PC-3 (cell line): Measurements from ENCODE around the gene NKX6-1. TPM values are rescaled to one million over a fixed set of nuclear protein-coding genes. Genes with fewer than 3 reads are reported as not detected.

Source experiments
- ATAC-seq: fragments of 200-7000 bp; cut with Tn5 transposase; 2 replicates; pipeline ENCODE4 v1.9.1; 2020; ENCODE audit warnings: mild to moderate bottlenecking, moderate library complexity
- BruUV-seq: library from RNA; stranded (reverse); fragments of 400-500 nt; replicated peaks from 2 replicates; lab custom pipeline; 2021; lab: Mats Ljungman, UMichigan
- CTCF ChIA-PET: fragments of 300-600 bp; sonication (Branson Sonifier 250); formaldehyde crosslinking; loops from one replicate; lab custom pipeline; 2022; ENCODE audit warnings: antibody characterized with exemption; lab: Charles Lee
- POLR2A ChIA-PET: fragments of 300-600 bp; sonication (Branson Sonifier 250); formaldehyde crosslinking; loops from one replicate; lab custom pipeline; 2022; ENCODE audit warnings: antibody characterized with exemption; ENCODE audit not compliant: unreplicated experiment; lab: Charles Lee
- DNase-seq: peaks from one replicate; pipeline ENCODE4 v3.0.0-alpha.2; 2015
- H2AFZ ChIP-seq: fragments of 300-600 bp; sonication (generic); 2 replicates; pipeline ENCODE4 v1.6.0; 2016; ENCODE audit warnings: antibody characterized with exemption, low read length
- H3F3A ChIP-seq: fragments of 300-600 bp; sonication (generic); one replicate; pipeline ENCODE4 v1.6.0; 2017; ENCODE audit warnings: antibody characterized with exemption, low read length, control low read depth, mild to moderate bottlenecking; ENCODE audit not compliant: unreplicated experiment
- H3K27ac ChIP-seq: fragments of 300-600 bp; sonication (generic); 2 replicates; pipeline ENCODE4 v1.5.1; 2016; ENCODE audit warnings: mild to moderate bottlenecking, low read length
- H3K27me3 ChIP-seq: fragments of 300-600 bp; sonication (generic); 2 replicates; pipeline ENCODE4 v1.6.1; 2016; ENCODE audit warnings: low read length, mixed read lengths
- H3K36me3 ChIP-seq: fragments of 300-600 bp; sonication (generic); 2 replicates; pipeline ENCODE4 v1.6.1; 2016; ENCODE audit warnings: low read depth, mixed run types, low read length, mixed read lengths
- H3K4me1 ChIP-seq: fragments of 300-600 bp; sonication (generic); 2 replicates; pipeline ENCODE4 v1.5.1; 2016; ENCODE audit warnings: low read length; ENCODE audit not compliant: insufficient read depth
- H3K4me2 ChIP-seq: fragments of 300-600 bp; sonication (generic); 2 replicates; pipeline ENCODE4 v1.6.0; 2016; ENCODE audit warnings: low read length
- H3K4me3 ChIP-seq: fragments of 300-600 bp; sonication (generic); 2 replicates; pipeline ENCODE4 v1.5.1; 2016; ENCODE audit warnings: mild to moderate bottlenecking, low read length, mixed read lengths
- H3K79me2 ChIP-seq: fragments of 300-600 bp; sonication (generic); 2 replicates; pipeline ENCODE4 v1.6.1; 2017; ENCODE audit warnings: low read length, mixed read lengths
- H3K9ac ChIP-seq: fragments of 300-600 bp; sonication (generic); 2 replicates; pipeline ENCODE4 v1.6.0; 2016; ENCODE audit warnings: mild to moderate bottlenecking, low read length
- H3K9me2 ChIP-seq: fragments of 300-600 bp; sonication (generic); replicated peaks from 2 replicates; pipeline ENCODE4 v1.6.1; 2016; ENCODE audit warnings: mixed run types, low read length, mixed read lengths
- H3K9me3 ChIP-seq: fragments of 300-600 bp; sonication (generic); 2 replicates; pipeline ENCODE4 v1.6.1; 2016; ENCODE audit warnings: low read length, mixed read lengths
- H4K20me1 ChIP-seq: fragments of 300-600 bp; sonication (generic); 2 replicates; pipeline ENCODE4 v1.6.1; 2016; ENCODE audit warnings: low read length, mixed read lengths
- CTCF ChIP-seq: fragments of 300-600 bp; sonication (generic); conservative IDR thresholded peaks from 2 replicates; pipeline ENCODE4 v1.5.1; 2017; ENCODE audit warnings: antibody characterized with exemption, low read depth, mild to moderate bottlenecking, low read length
- EZH2 ChIP-seq: fragments of 300-600 bp; sonication (generic); IDR thresholded peaks from one replicate; pipeline ENCODE4 v1.6.1; 2017; ENCODE audit warnings: antibody characterized with exemption, mild to moderate bottlenecking, low read length; ENCODE audit not compliant: unreplicated experiment
- EZH2phosphoT487 ChIP-seq: fragments of 300-600 bp; sonication (generic); IDR thresholded peaks from 2 replicates; pipeline ENCODE4 v1.6.1; 2018; ENCODE audit warnings: mild to moderate bottlenecking, antibody characterized with exemption, low read length, borderline replicate concordance
- intact Hi-C: fragments of 100-400 bp; cut with micrococcal nuclease; formaldehyde crosslinking; loops from 2 replicates; pipeline ENCODE4 v1.9.0; 2023
- total RNA-seq: library from RNA; depleted of rRNA; stranded (reverse); fragments of >200 nt; gene quantifications from 2 replicates; pipeline ENCODE4 v1.2.3, GENCODE V29; 2014

The NKX6-1 gene
- total RNA-seq, 1 experiment from 2014 or later = 0.62 TPM

DNA sequence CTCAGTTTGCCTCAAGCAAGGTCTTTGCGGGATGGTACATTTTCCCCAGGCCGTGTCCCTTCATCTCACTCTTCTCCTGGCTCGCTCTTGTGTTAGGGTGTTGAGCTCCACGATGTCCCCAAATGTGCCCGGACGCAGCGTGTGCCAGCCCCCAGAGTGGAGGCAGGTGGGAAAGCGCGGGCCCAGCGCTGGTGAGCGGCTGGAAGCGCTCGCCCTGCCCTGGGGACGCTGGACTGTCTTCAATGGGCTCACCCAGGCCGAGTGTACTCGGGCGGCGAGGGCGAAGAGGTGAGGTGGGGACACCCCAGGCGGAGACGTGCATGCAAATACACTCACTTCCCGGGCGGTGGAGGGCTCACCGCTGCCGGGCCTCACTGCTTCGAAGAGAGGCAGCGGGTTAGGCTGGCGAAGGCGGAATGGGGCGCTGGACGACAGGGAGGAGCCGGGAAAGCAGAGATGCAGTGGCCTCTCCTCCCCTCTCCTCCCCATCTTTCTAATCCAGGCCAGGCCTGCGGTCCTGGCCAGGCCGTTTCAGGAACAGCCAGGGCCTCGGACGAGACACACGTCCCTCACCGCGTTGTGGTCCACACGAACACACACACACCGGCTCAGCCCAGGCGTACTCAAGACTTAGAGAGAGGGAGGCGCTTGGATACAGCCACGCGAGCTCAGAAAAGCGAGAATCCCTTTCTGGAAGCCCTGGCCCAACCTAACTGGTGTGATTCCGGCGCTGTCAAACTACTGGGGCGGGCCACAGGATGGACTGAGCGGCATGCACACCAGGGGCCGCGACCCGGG lies 2.2 kb downstream of the NKX6-1 start:
- Histone ChIP-seq H3K9me3 (no peaks in the 10 kb centered on the region), H3K4me3 (peak overlapping the region; percentile 90; the same call in 1 of the 2 replicates), H3F3A (no peaks in the 10 kb centered on the region), H3K36me3 (no peaks in the 10 kb centered on the region), H3K4me1 (no peaks in the 10 kb centered on the region), H3K27ac (no peak overlapping the region), H2AFZ (no peak overlapping the region), H3K4me2 (peak overlapping the region; percentile 99; the same call in 1 of the 2 replicates), H3K79me2 (no peaks in the 10 kb centered on the region), H3K9ac (no peak overlapping the region), H3K9me2 (no peaks in the 10 kb centered on the region), H4K20me1 (no peaks in the 10 kb centered on the region), H3K27me3 (no peaks in the 10 kb centered on the region)
- BruUV-seq = no TSS peak
- ChIA-PET CTCF (no interaction called here), POLR2A (no interaction called here)
- DNase-seq (no peak), ATAC-seq (no peak)
- intact Hi-C loops = no loop called here
- TF ChIP-seq CTCF = no peak
- TF ChIP-seq EZH2 = no peak
- TF ChIP-seq EZH2phosphoT487 = no peak

DNA sequence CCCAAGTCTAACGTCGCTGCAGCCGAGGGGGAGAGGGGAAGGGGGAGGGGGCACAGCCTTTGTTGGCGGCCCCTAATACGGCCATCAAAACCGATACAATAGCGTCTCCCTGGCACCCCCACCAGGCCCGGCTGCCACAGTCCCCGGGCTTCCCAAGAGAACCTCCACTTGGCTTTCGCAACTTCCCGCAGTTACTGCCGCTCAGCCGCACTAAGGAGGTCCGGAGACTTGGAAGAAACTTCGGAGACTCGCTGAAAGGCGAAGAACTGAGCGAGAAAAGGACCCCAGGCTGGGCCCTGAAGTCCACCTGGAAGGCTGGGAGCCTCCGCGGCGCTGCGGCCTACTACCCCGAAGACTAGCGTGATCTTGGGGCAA lies 2.8 kb downstream of the NKX6-1 start:
- H4K20me1 ChIP-seq = no peaks in the 10 kb centered on the region
- no peak overlapping the region for H3K4me3 ChIP-seq
- H3F3A ChIP-seq = no peaks in the 10 kb centered on the region
- ATAC-seq = no peak
- BruUV-seq = no TSS peak
- no peaks in the 10 kb centered on the region for H3K4me1 ChIP-seq
- ChIA-PET POLR2A (no interaction called here), CTCF (no interaction called here)
- H3K4me2 ChIP-seq = no peak overlapping the region
- H3K9me2 ChIP-seq = no peaks in the 10 kb centered on the region
- H3K9ac ChIP-seq = no peak overlapping the region
- no peak for TF ChIP-seq EZH2
- TF ChIP-seq EZH2phosphoT487 = no peak
- TF ChIP-seq CTCF = no peak
- no peak overlapping the region for H3K27ac ChIP-seq
- DNase-seq = no peak
- no peak overlapping the region for H2AFZ ChIP-seq
- H3K9me3 ChIP-seq = no peaks in the 10 kb centered on the region
- H3K36me3 ChIP-seq = no peaks in the 10 kb centered on the region
- intact Hi-C loops = no loop called here
- H3K79me2 ChIP-seq = no peaks in the 10 kb centered on the region
- no peaks in the 10 kb centered on the region for H3K27me3 ChIP-seq

DNA sequence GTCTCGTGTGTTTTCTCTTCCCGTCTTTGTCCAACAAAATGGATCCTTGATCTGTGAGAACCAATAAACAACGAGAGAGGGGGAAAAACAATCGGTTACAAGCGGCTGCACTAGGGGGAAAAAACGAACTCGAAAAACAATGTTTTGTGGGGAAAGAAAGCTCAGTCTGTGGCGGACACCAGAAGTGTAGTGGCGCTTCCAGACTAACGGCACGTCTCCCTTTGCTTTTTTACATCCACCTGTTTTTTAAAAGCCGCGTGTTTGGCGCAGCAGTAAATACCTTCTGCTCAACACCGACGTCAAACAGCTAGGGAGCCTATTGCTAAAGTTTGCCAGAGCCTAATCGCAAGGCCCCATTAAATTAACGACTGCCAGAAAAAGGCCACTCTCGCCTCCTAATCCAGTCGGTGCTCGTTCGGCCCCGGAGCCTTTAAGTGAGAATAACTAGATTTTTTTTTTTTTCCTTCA lies 3.3 kb downstream of the NKX6-1 start:
- ChIA-PET CTCF (no interaction called here), POLR2A (no interaction called here)
- Histone ChIP-seq H3K9ac (no peak overlapping the region), H3K27ac (no peak overlapping the region), H3K36me3 (no peaks in the 10 kb centered on the region), H3K9me2 (no peaks in the 10 kb centered on the region), H3K27me3 (no peaks in the 10 kb centered on the region), H2AFZ (no peak overlapping the region), H3K4me2 (no peak overlapping the region), H4K20me1 (no peaks in the 10 kb centered on the region), H3F3A (no peaks in the 10 kb centered on the region), H3K9me3 (no peaks in the 10 kb centered on the region), H3K4me1 (no peaks in the 10 kb centered on the region), H3K4me3 (no peak overlapping the region), H3K79me2 (no peaks in the 10 kb centered on the region)
- no peak for TF ChIP-seq EZH2phosphoT487
- no peak for TF ChIP-seq CTCF
- TF ChIP-seq EZH2 = no peak
- no peak for DNase-seq
- intact Hi-C loops = no loop called here
- ATAC-seq = no peak
- BruUV-seq = no TSS peak
